Stimulated activated CD8-positive, alpha-beta memory T cell treated with anti-CD3 and anti-CD28 coated beads, Interleukin-12 subunit alpha, Interleukin-12 subunit beta, amount 100 ng/mL, for 1 hour (primary cell): ENCODE data around the gene CUBN.

Source experiments
- DNase-seq: peaks from one replicate; pipeline ENCODE4 v3.0.0-alpha.2; 2020; ENCODE audit warnings: low read depth

Gene CUBN

DNA sequence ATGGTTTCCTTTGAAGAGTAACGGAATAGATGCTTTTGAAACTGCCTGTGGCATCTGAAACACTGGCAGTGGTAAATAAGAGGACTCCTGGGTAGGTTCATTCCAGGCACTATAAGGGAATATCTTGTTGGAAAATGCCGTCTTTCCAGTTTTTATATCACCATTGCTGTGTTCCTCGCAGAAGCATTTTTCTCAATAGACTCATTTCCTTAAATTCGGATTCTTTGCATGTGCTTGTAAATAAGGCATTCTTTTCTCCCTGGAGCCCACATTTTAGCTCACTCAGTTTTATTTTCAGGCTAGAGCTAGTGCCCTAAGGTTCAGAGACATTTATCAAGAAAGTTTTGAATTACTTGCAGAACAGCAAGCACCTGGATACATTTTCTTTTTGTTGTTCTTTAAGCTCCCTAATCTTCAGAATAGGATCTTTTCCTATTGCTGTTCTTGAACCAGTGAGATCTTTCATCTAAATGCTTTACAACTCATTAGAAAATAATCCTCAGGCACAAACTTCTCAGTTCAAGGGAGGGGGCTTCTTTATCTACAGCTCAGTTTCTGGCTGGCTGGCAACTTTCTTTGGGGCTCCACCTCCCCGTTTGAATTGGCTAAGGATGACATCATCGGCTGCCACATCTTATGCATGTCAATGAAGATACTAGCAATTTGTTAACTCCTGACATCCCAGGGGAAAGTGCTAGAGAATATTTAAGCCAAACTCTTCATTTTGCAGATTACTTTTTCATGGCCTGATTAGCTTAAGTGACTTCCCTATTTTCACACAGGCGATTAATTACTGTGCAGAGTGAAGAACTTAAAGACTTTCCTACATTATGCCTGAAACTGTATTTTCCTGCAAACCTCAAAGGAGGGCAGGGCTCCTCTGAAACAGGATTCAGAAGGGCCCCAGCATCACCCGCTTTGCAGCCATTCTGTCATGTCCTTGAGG lies 178.7 kb downstream of the CUBN start:
- DNase-seq: no peak

DNA sequence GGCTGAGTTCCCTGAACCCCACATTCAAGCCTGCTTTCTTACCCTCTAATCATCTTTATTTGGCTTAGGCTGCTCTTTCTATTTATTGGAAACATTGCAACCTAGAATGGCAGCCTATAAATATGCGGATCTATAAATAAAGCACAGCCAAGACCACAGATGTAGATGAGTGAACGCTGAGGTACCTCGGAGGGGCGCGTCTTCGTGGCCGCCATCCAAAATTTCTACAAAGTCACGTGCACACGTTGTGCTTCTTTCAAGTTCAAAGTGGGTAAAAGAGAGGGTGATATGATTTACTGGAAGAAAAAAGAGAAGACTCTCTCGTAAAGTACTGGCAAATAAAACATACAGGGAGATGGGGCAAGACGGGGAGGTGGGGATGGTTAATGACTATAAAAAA lies 179.8 kb downstream of the CUBN start:
- no peak for DNase-seq

DNA sequence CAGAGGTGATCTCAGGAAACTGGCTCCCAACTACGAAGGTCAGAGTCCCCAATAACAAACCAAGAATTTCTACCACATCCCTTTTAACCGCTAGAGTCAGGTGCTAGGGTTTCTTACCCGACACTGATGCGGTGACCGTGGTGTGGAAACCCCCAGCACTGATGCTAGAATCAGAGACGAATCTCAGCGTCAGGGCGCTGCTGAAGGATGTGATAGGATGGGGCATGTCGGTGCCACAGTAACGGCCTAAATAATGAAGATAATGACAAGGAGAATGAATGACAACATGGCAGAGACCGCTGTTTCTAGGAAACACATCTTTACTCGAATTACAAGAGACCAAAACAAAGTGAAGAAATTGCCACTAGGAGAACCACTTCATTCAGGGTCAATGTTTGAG lies 181.2 kb downstream of the CUBN start:
- DNase-seq: no peak

DNA sequence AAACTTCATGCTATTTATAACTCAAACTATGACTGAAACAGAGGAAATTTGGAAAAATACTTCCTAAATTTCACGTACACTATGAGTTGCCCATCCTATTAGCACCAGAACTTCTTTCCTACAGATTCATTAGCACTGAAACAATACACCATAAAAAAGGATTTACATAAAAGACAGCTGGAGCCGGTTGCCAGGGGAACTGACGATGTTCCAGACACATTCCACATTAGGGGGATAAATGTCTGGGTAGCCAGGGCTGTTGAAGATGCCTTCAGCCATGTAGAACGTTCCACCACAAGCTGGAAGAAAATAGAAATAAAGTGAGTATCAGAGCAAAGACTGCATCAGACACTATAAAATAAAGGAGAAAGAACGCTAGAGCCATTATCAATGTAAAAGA lies 182.5 kb downstream of the CUBN start:
- DNase-seq: no peak

DNA sequence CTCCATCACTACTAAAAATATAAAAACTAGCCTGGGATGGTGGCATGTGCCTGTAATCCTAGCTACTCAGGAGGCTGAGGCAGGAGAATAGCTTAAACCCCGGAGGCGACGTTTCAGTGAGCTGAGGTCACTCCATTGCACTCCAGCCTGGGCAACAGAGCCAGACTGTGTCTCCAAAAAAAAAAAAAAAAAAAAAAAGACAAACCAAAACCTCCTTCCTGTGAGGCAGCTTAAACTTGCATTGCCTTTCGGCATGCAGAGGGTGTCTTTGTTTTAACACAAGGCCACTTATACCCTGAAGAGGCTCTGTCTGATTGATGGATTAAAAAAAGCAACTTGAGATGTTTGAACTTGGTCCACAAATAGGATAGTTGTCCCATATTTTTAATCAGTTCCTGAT lies 184.0 kb downstream of the CUBN start:
- no peak for DNase-seq

DNA sequence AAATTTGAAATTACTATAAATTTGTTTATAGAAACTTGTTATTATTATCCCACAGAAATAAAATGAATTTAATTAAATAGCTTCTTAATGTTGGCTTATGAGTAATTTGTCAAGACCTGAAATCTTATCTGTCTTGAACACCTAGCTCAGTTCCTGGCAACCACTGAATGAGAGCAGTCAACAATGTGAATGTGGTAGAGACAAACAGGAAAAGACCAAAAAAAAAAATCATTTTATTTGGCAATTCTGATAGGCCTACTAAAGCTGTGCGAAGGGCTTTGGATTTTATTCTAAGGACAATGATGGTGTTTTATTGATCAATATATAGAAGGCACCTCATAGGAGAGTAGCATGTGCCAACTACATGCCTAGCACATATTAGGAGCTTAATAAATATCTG lies 184.6 kb downstream of the CUBN start:
- DNase-seq: no peak

DNA sequence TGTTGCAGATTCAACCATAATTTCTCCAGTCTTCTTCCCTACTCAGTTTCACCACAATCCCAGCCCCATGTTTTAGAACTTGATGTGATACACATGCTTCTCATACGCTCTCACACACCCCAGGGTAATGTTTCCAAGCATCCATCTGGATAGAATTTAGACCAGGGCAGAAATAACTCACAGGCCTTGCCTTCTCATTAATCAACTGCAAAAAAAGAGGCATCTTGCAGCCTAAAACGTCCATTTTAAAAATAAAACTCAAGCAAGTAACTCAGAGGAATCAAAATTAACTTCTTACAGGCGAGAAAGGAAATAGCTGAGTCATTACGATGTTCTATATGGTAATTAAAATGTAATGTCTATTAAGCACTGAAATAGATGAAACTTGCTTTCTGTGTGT lies 185.2 kb downstream of the CUBN start:
- no peak for DNase-seq

DNA sequence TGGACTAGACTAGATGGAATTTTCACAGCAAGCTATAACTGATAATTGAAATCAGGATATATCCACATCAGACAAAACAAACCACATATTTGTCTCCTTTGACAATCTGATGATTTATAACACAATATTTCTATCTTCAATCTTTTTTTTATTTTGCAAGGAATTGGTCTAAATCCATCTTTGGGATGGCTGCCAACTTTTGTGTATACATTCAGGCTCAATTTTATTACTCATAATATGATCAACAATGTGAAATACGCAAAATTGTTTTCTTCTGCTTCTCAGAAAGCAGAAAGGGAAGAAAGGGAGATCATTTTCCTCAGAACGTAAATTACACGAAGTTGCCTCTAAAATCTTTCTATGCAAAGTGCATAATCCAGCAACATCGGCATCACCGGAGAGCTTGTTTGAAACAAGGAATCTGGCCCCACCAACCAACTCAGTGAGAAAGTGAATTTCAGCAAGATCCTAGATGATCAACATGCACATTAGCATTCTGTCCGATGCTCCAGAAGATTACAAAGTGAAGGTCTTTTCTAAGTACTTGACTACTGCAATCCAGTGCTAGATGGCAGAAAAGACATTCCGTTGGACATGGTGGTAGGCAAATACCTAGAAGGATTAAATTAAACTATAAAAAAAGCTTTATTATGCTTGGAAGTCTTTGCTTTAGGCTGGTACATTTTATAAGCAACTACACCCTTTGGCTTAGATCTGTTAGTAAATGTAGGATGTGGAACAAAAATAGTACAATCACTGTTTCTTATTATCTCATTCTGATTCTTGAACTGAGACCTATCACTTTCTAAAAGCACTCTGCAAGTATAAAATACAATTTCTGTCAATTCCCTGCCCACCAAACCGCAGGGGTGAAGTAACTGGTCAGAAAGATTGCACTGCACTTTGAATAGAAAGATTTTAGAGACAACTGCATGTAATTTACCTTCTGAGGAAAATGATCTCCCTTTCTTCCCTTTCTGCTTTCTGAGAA lies 186.0 kb downstream of the CUBN start:
- no peak for DNase-seq

DNA sequence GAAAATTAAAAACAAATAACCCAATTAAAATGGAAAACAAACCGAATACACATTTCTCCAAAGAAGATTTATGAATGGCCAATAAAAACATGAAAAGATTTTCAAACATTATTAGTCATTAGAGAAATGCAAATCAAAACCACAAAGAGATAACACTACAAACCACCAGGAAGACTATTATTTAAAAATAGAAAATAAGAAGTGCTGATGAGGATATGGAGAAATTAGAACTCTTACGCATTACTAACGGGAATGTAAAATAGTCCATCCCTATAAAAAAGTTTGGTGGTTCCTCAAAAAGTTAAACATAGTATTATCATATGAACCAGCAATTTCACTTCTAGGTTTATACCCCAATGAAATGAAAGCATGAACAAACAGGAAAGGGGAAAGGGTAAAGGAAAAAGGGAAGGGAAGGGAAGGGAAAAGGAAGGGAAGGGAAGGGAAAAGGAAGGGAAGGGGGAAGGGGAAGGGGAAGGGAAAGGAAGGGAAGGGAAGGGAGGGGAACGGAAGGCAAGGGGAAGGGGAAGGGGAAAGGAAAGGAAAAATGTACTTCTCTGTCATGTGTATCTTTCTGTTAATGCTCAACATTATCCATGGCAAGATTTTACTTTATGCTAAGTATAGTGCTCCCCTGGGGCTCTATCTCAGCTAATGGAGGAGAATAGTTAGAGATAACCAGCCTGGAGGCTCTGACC lies 187.1 kb downstream of the CUBN start:
- no peak for DNase-seq

DNA sequence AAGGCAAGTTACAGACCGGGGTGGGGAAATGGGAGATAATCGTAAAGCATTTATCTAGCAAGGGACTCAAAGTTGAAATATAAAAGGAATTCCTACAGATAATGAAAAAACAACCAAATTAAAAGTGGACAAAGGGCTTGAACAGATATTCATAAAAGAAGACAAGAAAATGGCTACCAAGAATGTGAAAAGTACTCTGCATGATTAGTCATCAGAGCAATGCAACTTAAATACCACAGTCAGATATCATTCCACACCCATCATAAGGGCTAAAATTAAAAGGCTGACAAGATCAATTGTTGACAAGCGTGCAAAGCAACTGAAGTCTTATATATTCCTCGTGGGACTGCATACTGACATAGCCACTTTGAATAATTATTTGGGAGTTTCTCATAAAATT lies 187.7 kb downstream of the CUBN start:
- DNase-seq: no peak

DNA sequence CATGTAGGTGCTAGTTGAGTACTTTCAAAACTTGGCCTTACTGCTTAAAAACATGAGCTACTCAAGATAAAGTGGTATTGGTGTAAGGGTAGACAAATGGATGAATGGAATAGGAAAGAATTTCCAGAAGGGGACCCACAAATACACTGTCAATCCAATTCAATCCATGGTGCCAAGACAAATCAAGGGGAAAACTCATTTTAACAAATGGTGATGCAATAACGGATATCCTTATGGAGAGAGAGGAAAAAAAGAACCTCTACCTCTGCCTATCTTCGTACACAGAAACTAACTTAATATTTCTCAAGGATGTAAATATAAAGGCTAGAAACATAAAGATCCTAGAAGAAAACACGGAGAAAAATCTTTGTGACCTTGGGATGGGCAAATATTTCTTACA lies 188.5 kb downstream of the CUBN start:
- DNase-seq: no peak

DNA sequence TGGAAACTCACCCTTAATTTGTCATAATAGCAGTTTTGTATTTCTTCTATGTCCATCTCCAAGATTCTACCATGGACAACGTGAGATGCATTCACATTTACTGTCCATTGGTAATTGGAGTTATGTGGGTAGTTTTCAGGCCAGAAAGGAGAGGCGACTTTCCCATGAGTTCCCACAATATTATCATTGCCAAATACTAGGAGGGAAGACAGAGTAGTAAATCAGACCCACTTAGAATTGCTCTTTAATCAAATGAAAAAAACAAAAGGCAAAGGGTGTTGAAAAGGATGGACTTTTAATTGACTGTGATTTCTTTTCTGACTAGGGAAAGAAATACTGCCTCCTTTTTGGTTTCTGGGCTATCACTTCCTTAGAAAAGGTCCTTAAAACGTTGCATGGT lies 190.7 kb downstream of the CUBN start:
- no peak for DNase-seq

DNA sequence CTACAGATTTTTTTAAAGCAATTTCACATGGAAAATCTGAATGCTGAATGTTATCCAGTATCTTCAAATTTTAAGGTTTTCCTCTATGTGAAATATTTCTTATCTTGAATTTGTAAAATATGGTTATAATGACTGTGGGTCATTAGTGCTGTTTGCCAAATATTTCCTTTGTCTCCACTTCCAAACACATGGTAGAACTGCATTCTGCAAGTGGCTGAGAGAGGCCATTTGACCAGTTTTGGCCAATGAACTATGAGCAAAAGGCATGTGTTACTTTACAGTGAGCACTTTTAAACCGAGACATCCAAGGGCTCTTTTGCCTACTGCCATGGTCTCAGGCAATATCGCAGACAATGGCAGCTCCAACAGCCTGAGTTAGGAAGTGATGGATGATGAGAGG lies 195.2 kb downstream of the CUBN start:
- no peak for DNase-seq

DNA sequence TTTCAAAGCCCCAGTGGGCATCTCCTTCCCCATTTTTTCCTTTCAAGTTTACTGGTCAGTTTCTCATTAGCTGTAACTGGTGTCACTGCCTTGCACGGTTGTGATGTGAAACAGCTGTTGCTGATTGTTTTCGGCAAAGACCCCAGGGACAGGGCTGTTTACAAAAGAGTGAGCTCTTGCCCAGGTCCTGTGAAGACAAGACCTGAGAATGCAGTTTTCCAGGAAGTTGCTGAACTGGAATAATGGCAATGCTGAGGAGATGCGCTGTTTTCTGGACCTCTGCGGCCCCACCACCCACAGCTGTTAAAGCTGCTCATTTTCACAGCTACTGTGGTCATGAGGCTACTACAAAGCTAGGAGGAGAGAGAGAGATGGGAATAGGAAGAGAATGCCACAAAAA lies 195.8 kb downstream of the CUBN start:
- no peak for DNase-seq

DNA sequence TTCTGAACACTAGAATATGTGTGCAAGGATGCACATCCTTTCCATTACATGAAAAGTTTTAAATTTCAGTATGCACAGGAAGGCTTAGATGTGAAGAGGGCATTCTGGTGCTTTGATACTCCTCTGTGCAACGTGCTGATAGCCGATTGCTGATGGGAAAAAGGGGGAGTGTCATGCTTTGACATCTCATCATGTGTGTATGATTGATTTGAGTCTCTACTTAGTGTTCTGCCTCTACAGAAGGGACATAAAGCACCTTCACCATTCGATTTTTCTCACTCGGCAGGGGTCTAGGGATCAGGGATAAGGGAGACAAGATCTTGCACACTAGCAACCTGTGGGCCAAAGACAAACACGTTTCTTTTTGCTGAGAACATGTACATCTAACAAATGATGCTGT lies 197.7 kb downstream of the CUBN start:
- no peak for DNase-seq

DNA sequence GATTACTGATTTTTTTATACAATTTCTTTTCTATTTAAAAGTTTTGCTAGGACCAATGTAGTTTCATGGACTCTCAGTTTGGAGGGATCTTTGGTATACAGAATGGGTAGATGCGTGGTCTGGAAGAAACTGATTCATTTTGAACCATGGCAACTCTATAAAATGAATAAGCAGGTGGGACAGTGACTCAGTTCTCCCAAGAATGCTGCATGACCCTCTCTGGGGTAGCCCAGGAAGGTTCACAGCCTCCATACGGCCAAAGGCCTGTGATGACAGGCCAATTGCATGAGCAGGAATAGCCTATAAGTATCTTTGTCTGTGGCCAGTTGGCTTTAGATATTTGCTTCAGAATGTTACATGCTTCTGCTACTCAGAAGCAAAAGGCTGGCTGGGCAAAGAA lies 199.1 kb downstream of the CUBN start:
- DNase-seq: no peak

DNA sequence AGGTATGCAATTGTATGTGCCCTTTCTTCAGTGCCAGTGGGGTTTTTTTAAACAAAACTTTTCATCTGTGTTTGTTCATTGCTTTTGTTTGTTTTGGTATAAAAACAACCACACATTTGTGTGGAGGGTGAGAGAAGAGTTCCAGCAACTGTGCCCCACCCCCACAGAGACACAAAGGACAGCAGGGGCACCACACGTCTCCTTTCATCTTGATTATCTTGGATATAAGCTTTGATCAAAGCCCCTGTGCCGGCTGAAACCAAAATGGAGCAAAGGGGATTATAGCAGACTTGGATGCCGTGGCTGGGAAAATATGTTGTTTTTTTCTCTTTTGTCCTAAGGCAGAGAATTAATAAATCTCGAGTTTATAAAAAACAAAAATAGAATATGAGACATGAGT lies 200.5 kb downstream of the CUBN start:
- no peak for DNase-seq

DNA sequence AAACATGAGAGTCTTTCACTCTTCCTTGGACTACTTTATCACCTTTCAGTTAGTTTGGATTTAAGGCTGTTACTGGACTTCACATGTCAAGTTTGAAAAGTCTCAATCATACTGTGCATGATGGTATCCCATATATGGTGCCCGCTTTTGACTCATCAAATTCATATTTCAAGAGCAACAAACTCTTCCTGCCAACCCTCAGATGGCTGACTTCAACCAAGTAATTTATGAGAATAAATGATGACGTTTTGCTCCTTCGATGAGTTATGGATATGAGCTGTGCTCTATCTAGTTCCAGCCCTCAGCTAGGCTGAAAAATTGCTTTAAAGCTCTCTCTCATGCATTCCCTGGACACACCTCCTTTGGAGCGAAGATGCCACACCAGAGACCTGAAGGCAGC lies 202.1 kb downstream of the CUBN start:
- DNase-seq: no peak

DNA sequence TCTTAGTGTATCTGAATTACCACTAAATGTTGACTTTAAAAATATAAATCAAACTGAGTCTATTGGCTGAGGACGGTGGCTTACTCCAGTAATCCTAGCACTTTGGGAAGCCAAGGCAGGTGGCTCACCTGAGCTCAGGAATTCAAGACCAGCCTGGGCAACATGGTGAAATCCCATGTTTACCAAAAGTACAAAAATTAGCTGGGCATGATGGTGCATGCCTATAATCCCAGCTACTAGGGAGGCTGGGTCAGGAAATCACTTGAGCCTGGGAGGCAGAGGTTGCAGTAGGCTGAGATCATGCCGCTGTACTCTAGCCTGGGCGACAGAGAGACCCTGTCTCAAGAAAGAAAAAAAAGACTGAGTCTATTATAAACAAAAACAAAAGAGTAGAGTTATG lies 205.9 kb downstream of the CUBN start:
- DNase-seq: no peak

DNA sequence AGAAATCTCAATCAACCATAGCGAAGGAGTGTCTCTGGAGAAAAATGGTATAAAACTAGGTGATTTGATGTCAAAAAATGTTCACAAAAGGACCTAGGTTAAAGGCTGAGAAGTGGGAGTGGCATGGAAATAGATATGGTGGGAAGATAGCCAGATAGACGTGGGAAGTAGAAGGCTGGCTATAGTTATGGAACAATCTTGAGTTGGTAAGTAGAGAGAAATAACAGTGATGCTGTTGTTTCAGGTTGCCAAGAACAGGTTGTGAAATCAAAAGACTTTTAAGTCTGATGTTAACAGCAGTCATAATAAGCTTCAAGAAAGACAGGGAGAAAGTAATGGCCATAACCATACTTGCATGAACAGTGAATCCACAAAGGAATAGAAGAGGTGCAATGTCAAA lies 206.3 kb downstream of the CUBN start:
- DNase-seq: no peak

DNA sequence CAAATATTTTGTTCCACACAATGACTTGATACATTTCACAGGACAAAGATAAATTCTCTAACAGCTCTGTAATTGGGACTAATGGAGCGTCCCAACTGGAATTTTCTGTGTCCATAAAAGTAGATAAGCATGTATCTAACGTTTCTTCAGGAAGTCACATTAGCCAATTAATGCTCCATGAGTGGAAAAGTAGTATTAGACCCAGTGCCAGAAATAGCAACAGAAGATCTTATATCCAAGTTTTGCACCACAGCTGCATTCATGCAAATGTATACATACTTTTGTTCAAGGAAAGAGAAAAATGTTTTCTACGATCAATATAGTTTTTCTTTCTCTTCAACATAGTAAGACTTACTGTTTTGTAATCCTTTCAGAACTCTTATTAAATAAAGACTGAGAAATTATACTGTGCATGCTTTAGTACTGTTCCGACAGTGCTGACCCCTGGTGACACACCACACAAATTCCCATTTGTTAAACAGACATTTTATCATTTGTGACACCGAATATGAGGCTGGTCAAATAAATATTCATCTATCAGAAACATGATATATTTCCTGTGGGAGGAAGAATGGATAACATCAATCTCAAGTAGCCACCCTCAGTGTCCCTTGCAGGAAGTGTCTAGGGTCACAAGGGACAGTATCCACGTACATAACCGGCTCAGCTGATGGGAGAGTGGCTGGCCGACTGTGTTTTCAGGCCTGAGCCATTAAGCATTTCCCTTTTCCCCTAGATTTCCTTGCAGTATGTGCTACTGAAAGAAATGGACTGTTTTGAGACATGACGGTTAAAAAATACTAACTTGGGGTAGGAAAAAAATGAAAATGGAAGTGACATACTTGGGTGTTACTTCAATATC lies 210.3 kb downstream of the CUBN start:
- no peak for DNase-seq
